Head of caudate nucleus (tissue), 42 donors: Measurements from ENCODE around the gene SUPT4H1.

Experiments used
- DNase-seq, 42 donors: peaks; one replicate each; pipeline versions ENCODE4 v3.0.0 to v3.0.0-alpha.2; 2020 to 2021; ENCODE audit warnings: mixed read lengths in 7 of 42
- intact Hi-C: fragments of 100-400 bp; cut with DNase I; formaldehyde crosslinking; loops from one replicate; pipeline ENCODE4 v1.15.0; 2022

Gene SUPT4H1

DNA sequence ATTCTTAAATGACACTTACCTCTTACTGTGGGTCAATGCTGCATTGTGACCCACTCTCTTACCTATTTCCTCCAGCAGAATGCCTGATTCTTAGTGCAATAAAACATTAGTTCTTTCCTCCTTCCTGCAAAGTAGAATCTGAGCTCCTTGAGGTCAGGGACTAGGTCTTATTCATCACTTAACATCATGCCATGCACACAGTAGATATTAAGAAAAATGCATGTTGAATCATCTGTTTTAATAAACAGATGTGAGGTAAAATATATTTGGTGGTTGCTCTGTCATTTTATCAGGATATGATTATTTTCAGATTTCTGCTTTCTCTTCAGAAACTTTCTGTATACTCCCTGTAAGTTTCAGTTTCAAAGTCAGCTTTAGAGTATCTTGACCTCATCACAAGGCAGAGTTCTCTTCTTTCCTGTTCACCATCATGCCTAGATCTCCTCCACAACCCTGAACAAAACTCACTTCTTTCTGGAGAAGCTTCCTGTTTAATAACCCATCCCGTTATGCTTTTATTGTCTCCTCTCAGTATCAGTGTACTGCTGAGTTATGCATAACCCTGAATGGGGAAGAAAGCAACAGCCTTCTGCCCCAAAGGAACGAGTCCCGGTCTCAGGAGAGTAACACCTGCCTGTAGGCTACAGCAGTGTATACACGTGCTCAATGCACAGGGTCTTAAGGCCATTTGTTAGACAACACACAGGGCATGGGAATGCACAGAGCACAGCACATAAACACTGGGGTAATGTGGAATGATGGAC, 30.3 kb upstream of the SUPT4H1 start:
- peak in 1 of 42 donors; percentile 31 for DNase-seq
- intact Hi-C loops, result no loop called here

- intact Hi-C loops, result no loop called here
- peak in 14 of 42 donors; percentile 16 to 59 (median 32) for DNase-seq
Measured at GRCh38 chr17:58381124-58382035, 29.4 kb upstream of the SUPT4H1 start.

DNA sequence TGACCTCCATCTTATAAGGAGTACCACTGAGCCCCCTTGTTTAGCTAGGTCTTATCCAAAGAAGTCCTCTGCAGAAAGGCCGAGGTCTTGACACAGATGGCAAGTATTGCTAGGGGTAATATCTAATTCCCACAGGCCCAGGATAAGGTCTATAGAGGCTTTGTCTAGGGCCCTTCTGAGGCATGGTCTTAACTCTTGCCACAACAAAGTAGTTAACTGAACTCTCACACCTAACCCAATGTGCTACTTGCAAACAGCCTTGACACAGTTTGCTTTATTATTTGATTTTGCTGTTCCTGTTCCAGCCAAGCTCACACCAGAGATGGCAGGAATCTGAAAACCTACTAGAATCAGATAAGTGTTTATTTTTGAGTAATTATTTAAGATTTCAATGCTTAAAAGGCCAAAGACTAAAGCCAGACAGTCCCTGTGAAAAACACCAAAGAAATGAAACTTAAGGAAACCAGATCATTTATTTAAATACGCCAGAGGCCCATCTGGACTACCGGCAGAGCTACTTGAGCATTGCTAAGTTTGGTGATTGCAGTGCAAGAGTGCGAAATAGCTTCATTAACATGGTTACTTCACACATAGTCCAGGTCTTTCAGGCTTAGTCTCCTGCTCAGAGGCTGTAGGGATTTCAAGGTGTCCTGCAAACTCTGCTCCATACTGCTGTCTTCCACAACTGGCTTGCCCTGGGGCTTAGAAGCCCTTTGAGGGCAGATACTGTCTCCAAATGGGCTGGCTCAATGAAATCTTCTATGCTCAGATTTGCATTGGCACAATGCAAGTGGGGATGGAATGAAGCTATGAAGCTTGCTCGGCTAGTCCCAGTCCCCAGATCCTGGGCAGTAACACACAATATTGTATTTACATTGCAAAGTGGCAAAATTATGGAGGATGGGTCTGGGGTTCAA, 28.5 kb upstream of the SUPT4H1 start:
- peak in 1 of 42 donors; percentile 5 for DNase-seq
- intact Hi-C loops, result no loop called here

DNA sequence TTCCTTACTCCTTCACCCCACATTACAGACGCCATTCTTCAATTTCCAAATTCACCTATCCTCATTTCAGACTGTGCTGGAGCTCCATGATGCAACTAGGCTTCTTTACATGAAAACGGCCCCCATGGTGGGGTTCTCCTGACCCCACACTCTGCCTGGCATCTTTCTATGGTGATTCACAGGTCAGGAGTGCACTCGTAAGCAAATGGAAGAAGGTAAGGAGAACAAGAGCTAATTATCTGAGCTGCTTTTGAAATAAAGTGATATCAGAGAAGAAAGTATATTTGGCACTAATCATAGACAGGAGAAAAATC, 27.5 kb upstream of the SUPT4H1 start:
- intact Hi-C loops, result no loop called here
- DNase-seq, result no peak

GRCh38 chr17:58378733-58379510, 26.9 kb upstream of the SUPT4H1 start:
- no peak for DNase-seq
- intact Hi-C loops, result no loop called here

DNA sequence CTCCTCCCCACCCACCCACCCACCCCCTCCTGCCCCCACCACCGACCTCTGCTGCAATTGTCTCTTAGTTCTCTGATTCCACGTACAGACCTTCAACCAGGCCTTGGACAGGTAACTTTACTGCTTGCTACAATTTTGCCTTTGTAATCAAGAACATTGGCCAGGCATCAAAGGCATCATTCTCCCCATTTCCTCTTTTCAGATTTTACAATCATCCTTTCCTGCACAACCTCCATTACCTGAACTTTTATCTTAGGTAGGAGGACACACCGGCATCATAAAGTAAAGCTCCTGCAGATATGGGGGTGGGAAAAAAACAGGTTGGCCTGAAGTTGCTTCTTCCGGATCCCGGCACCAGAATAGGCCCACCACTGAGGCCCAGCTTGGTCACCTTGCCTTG, 25.7 kb upstream of the SUPT4H1 start:
- intact Hi-C loops, result no loop called here
- no peak for DNase-seq

DNA sequence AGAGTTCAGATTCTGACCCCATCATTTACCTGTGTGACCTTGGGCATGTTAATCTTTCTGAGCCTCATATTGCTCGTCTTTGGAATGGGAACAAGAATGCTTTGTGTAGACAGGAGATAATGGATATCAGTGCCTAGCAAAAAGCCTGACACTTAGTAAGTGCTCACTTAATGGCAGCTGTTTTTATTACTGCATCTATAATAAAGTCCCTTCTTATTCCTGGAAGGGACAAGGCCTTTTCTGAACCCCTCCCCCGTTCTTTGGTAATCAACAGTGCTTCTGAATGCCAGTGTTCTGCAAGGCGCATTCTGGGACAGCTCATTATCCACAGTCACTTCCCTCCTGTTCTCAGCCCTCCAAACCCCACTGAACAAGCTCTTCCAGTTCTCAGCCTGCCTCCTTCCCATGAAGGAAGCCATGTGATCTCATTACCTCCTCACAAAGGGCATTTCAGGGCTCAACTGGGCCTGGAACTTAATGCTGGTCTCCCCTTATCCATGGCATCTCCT, 25.1 kb upstream of the SUPT4H1 start:
- intact Hi-C loops, result no loop called here
- DNase-seq, result peak in 8 of 42 donors; percentile 8 to 49 (median 24)

DNA sequence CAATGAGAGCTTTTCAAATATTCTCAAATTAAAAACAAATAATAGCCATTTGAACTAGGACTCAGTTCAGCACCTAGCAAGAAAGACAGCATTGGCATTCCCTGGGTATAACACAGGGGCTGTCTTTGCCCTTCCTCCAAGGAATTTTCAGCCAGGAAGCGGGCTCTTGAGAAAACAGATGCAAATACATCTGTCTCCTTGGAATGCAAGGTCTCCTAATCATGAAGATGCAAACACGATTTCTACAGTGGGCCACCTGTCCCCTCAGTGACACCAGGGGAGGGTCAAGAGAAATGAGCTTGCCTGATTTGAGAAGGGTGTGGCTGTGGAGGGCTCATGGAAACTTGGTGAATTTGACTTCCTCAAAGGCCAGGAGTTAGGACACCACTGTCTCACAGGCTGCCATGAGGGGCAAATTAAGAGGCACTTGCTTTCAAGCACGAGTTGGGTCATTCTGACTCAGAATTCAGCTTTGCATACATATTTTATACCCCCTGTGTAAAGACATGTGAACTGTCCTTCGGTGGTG, 24.5 kb upstream of the SUPT4H1 start:
- intact Hi-C loops, result no loop called here
- DNase-seq, result no peak

GRCh38 chr17:58375811-58376210, 23.8 kb upstream of the SUPT4H1 start:
- intact Hi-C loops, result no loop called here
- DNase-seq, result no peak

DNA sequence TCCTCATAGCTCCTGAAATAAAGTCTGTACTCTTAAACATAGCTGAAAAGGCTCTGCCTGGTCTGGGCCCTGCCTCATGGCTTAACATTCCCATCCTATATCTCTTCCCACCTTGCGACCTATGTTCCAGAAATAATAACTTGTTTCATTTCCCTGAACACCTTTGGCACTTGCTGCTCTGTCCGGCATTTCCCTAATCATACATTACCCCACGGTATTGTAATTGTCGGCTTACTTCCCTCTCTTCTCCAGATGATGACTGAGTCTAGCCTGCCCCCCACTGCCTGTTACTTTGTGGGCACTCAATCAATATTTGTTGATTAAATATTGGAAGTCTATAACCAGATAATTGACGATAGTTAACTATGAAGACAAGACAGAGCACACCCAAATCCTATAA, 23.3 kb upstream of the SUPT4H1 start:
- intact Hi-C loops, result no loop called here

GRCh38 chr17:58373923-58374322, 21.9 kb upstream of the SUPT4H1 start:
- DNase-seq, result no peak
- intact Hi-C loops, result no loop called here

More for the DNA sequence above, 23.3 kb upstream of the SUPT4H1 start:
- no peak for DNase-seq

GRCh38 chr17:58373003-58373402, 21.0 kb upstream of the SUPT4H1 start:
- no peak for DNase-seq
- intact Hi-C loops, result no loop called here

GRCh38 chr17:58371300-58371950, 19.4 kb upstream of the SUPT4H1 start:
- DNase-seq, result no peak
- intact Hi-C loops, result no loop called here

- DNase-seq, result no peak
Measured at GRCh38 chr17:58370716-58371115, 18.7 kb upstream of the SUPT4H1 start.

DNA sequence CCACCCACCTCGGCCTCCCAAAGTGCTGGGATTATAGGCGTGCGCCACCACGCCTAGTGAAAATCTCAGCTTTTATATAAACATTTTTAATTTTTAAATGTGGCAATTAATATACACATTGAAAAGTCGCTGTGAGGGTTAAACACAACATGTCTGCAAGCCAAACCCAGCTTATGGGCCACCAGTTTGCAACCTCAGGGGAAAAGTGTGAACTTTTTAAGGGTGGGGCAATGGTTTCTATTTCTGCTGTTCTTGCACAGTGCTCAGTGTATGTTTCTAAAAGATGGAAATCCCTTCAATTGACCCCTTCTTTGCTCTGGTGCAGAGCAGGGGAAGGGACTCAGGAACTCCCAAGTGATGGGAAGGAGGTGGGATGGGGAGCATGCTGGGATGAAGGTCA, 18.3 kb upstream of the SUPT4H1 start:
- DNase-seq, result no peak
- intact Hi-C loops, result no loop called here

More at GRCh38 chr17:58370716-58371115, 18.7 kb upstream of the SUPT4H1 start:
- intact Hi-C loops, result no loop called here

- no peak for DNase-seq
- intact Hi-C loops, result no loop called here
Measured at GRCh38 chr17:58369214-58370031, 17.4 kb upstream of the SUPT4H1 start.

- DNase-seq, result no peak
- intact Hi-C loops, result no loop called here
Measured at GRCh38 chr17:58368860-58369213, 16.8 kb upstream of the SUPT4H1 start.
